CD4-positive, alpha-beta T cell treated with Interleukin-10 for 1 hour (primary cell): ENCODE data around the gene TEPSIN.
A peak's percentile ranks its signal among the peaks of the same experiment; 100 is the strongest.
"Not testable (repeated sequence)": the region's sequence is repeated elsewhere in the genome, so short reads cannot be mapped to it uniquely, and the experiment has no call there.

Experiments used
- DNase-seq: peaks from one replicate; pipeline ENCODE4 v3.0.0-alpha.2; 2020

Gene TEPSIN

GRCh38 chr17:81234940-81235821, 3.7 kb downstream of the TEPSIN start:
- no peak for DNase-seq

GRCh38 chr17:81234506-81234855, 4.4 kb downstream of the TEPSIN start:
- DNase-seq: no peak

GRCh38 chr17:81233811-81234505, 4.9 kb downstream of the TEPSIN start:
- DNase-seq: no peak

- no peak for DNase-seq
Observed at GRCh38 chr17:81233316-81233715, 5.5 kb downstream of the TEPSIN start.

GRCh38 chr17:81232616-81233241, 6.1 kb downstream of the TEPSIN start:
- DNase-seq: no peak

GRCh38 chr17:81231766-81232581, 6.9 kb downstream of the TEPSIN start:
- no peak for DNase-seq

- no peak for DNase-seq
Observed at GRCh38 chr17:81231121-81231645, 7.7 kb downstream of the TEPSIN start.

- no peak for DNase-seq
Observed at GRCh38 chr17:81230043-81230820, 8.6 kb downstream of the TEPSIN start.

GRCh38 chr17:81229666-81229920, 9.3 kb downstream of the TEPSIN start:
- DNase-seq: no peak

GRCh38 chr17:81228834-81229665, 9.8 kb downstream of the TEPSIN start:
- DNase-seq: no peak

- no peak for DNase-seq
Observed at GRCh38 chr17:81228420-81228819, 10.4 kb downstream of the TEPSIN start.

GRCh38 chr17:81227630-81228029, 11.2 kb downstream of the TEPSIN start:
- not testable (repeated sequence) for DNase-seq

- no peak for DNase-seq
Observed at GRCh38 chr17:81223762-81224130, 15.1 kb downstream of the TEPSIN start.

- DNase-seq: peak; percentile 99
Observed at GRCh38 chr17:81222906-81223761, 15.7 kb downstream of the TEPSIN start, which contains the start of gene CEP131. TSS of gene CEP131 (minus strand) at chr17:81222965. CDS start at chr17:81220056, 2,909 bp downstream.

GRCh38 chr17:81222620-81222905, 16.3 kb downstream of the TEPSIN start:
- no peak for DNase-seq

- no peak for DNase-seq
Observed at GRCh38 chr17:81221842-81222619, 16.8 kb downstream of the TEPSIN start.

- no peak for DNase-seq
Observed at GRCh38 chr17:81221371-81221841, 17.4 kb downstream of the TEPSIN start.

- no peak for DNase-seq
Observed at GRCh38 chr17:81219476-81220180, 19.2 kb downstream of the TEPSIN start.

- no peak for DNase-seq
Observed at GRCh38 chr17:81218991-81219390, 19.9 kb downstream of the TEPSIN start.
